HG03342 (cell line): Measurements from ENCODE around the gene EPB41L5.

Source experiments
- ATAC-seq: cut with Tn5 transposase; IDR thresholded peaks from one replicate; pipeline ENCODE4 v1.9.1; 2021; ENCODE audit warnings: mild to moderate bottlenecking, moderate library complexity; ENCODE audit not compliant: unreplicated experiment

Gene EPB41L5

DNA sequence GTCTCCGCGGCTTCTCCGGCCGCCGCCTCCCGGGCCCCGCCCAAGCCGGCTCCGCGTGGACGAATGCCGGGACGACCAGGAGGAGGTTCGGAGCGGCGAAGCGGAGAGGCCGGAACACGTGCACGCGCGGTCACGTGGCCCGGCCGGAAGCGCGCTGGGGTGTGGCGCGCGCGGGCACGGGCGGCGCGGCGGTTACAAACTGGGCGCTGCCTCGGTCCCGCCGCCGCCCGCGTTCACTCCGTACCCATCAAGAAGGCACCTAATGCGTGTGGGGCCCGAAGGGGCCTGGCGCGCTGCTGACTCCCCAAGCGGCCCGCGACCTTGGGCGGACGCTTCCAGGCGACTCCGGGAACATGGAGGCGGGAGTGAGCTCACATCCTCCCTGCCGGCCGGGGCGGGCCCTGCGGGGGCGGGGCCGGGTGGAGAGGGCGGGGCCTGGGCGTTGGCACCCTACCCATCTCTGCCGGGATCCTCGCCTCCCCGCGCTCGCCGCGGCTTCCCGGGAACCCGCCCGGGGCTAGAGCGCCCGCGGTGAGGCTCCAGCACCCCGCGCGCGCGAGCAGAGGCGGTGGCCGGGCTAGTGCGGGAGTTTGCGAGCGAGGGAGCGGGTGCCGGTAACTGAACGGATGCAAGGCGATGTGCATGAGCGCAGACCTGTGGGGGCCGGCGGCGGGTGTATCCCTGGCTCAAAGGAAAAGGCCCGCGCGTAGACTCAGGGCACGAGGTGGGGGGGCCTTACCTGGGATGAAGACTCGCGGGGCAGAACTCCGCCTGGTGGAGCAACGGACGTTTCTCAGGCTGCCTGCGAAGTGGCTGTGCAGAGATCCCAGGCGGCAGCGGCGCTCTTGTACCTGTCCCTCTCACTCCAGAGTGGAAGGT, 210.4 kb downstream of the EPB41L5 start, which contains the start of gene TMEM185B:
Gene TMEM185B, minus strand, starts transcription at position 367 of the 879 bp plus-strand sequence. CDS start 424 bp downstream, outside the sequence.
- ATAC-seq: peak; percentile 73

DNA sequence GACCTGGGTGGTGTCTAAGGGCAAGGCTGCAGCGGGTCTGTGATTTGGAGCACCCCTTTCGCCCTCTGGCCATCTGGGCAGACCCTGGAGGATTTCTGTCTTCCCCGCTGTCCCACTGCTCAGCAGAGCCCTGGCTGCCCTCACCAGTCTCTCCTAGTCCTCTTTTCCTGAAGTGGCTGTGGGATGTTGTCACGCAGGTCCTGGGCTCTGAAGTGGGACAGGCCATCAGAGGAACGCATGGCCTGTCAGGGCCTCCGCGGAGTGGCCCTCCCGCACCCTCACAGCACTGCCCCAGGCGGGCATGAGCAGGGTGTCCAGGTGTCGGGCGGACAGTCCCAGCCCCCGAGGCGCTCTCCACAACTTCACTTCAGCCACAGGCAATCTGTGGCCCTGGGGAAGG, 211.4 kb downstream of the EPB41L5 start:
- ATAC-seq: no peak

DNA sequence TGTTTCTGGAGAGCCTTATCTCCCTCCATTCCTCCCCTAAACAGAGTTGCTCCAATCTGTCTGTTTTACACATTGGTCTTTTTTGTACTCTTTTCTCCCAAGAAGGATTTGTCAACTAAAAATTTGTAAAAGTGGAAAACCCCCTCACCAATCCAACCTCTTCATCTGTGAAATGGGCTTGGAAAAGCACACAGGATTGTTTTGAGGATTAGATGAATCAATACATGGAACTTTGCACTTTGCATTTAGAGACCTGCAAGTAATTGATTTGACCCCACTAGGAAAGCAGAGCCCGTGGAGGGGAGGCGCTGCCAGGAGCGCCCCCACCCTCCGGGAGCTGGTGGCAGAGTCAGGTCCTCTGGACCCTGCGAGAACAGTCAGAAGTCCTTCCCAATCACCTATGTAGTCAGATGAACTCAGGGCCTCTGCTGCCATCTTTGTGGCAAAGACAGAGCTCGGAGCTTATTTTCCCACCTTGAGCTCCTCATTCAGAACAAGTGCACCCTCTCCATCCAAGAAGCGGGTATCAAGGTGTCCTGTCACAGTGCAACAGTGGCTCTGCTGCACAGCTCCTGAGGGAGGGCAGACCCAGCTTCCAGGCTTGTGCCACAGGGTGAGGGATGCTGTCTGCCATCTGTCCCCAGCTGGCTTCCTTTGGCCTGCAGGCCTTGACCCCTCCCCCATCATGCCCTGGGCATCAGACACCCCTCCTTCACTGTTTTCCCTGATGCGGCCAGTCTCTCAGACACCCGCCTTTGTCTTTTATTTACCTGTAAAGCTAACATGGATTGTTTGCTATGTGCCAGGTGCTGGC, 212.1 kb downstream of the EPB41L5 start:
- no peak for ATAC-seq

DNA sequence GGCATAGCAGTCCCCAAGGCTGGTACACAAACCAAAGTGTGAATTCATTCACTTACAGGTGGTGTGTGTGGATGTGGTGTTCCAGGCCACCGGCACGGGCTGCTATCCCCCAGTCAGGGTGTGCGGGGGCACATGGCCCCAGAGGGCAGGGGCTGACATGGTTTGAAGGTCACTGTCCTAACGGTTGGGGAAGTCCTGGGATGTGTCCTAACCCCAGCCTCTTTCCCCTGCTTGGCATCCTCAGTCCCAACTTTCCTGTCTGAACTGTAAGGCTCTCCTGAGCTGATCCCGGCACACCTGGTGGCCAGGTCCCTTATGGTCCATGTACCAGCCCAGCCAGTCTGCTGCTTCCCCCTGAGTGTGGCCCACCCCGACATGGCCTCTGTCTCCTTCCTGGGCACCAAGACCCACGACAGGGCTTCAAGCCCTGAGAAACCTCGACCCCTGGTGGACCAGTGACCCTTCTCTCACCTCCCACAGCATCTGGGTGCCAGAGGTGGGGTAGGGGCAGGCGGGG, 212.7 kb downstream of the EPB41L5 start:
- ATAC-seq: no peak

DNA sequence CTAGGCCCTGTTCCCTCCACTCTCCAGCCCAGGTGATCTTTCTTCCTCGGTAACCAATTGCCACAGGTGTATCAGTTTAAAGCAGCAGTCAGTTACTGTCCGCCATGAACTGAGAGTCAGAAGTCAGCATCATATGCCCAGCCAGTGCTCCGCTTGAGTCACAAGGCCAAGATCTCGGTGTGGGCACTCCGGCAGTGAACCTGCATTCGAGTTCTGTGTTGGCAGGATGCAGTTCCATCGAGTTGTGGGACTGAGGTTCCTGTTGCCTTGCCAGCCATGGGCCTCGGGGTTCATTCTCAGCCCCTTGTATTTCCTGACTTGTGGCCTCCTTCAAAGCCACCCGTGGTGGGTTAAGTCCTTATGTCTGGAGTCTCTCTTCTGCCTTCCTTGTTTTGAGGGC, 213.4 kb downstream of the EPB41L5 start:
- no peak for ATAC-seq

DNA sequence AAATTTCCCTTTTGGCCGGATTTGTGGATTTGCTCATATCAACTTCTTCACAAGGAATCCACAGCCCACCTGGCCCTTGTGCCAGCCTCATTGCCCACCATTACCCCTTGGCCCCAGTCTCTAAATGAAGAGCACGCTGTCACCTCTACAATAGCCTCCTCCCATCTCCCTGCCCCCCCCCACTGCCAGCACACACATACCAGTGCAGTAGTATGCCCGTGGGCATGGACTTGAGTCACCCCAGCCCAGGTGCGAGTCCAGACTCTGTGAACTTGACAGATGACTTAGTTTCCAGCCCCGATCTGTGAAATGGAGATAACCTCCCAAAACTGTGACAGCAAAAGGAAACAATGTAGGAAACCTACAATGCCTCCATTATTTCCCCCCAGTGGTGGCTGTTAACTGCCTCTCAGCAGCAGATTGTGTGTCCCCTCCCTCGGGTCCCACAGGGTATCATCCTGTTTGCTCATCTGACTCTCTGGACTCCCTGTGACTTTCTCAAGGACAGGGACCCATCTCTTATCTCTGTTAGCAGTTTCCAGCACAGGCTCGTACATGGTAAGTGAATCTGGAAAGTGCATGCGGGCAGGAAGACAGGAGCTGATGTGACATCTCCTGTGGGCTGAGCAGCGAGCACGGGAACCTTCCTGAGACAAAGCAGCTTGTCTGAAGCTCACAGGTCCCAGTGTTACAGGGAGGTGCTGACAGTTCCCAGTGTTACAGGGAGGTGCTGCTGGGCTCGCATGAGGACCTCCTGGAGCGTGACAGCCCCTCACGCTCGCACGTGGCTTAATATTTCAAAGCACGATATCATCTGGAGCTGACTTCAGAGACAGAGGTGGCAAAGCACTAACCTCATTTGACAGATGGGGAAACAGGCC, 214.5 kb downstream of the EPB41L5 start:
- ATAC-seq: no peak

DNA sequence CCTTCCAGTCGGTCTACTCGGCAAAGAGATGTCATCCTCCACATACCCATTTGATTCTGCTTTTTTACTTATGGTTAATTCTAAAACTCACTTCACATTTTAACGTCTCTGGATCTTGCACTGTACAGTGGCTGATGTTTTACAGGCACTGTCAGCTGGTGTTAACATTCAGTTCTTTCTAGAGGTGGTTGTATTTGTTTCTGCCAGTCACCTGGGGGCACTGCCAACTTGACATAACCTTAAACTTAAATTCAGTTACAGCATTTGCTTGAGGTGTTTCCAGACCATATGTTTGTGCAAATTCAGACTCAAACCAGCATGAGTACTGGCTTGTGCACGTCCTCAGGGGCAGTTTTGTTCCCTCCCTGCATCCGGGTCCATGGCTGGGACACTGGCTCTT, 215.6 kb downstream of the EPB41L5 start:
- ATAC-seq: no peak
